Calu3 (cell line): ENCODE results near the gene TSACC. TPM values are rescaled to one million over a fixed set of nuclear protein-coding genes. Genes with fewer than 3 reads are reported as not detected.
"Not testable (repeated sequence)": the region's sequence is repeated elsewhere in the genome, so short reads cannot be mapped to it uniquely, and the experiment has no call there.

Experiments used
- BruUV-seq: library from RNA; stranded (reverse); fragments of 400-500 nt; replicated peaks from 2 replicates; lab custom pipeline; 2021; lab: Mats Ljungman, UMichigan
- CTCF ChIA-PET: fragments of 300-600 bp; sonication (Branson Sonifier 250); formaldehyde crosslinking; loops from one replicate; lab custom pipeline; 2022; ENCODE audit warnings: antibody characterized with exemption; lab: Charles Lee
- DNase-seq: peaks from one replicate; pipeline ENCODE4 v3.0.0; 2022
- H3K27ac Mint-ChIP-seq: one replicate; pipeline ENCODE4 v1.8.0; 2022; ENCODE audit warnings: mixed read lengths; ENCODE audit not compliant: unreplicated experiment
- H3K27me3 Mint-ChIP-seq: one replicate; pipeline ENCODE4 v1.8.0; 2022; ENCODE audit warnings: mixed read lengths; ENCODE audit not compliant: unreplicated experiment
- H3K36me3 Mint-ChIP-seq: one replicate; pipeline ENCODE4 v1.8.0; 2022; ENCODE audit warnings: mild to moderate bottlenecking, moderate library complexity, mixed read lengths; ENCODE audit not compliant: insufficient read depth, unreplicated experiment
- H3K4me1 Mint-ChIP-seq: one replicate; pipeline ENCODE4 v1.8.0; 2022; ENCODE audit warnings: mild to moderate bottlenecking, low read depth, mixed read lengths; ENCODE audit not compliant: unreplicated experiment
- H3K4me3 Mint-ChIP-seq: one replicate; pipeline ENCODE4 v1.8.0; 2022; ENCODE audit warnings: mild to moderate bottlenecking, low read depth, moderate library complexity, mixed read lengths; ENCODE audit not compliant: unreplicated experiment
- H3K9me3 Mint-ChIP-seq: one replicate; pipeline ENCODE4 v1.8.0; 2022; ENCODE audit warnings: low read depth, mixed read lengths; ENCODE audit not compliant: unreplicated experiment
- CTCF ChIP-seq: fragments of 200-600 bp; IDR thresholded peaks from one replicate; pipeline ENCODE4 v1.8.0; 2022; ENCODE audit warnings: antibody characterized with exemption; ENCODE audit not compliant: unreplicated experiment
- intact Hi-C: fragments of 100-400 bp; cut with micrococcal nuclease; formaldehyde crosslinking; loops from one replicate; pipeline ENCODE4 v1.10.0; 2022; ENCODE audit not compliant: unreplicated experiment
- total RNA-seq: library from RNA; stranded (reverse); gene quantifications from 2 replicates; pipeline ENCODE4 v1.2.3, GENCODE V29; 2022

Gene TSACC
- total RNA-seq, 1 experiment from 2014 or later = 1.4 TPM

- Mint-ChIP-seq H3K27me3 (peaks cover 40% of the 10 kb centered on the region), H3K4me3 (no peak overlapping the region), H3K27ac (no peak overlapping the region), H3K4me1 (peaks cover 7% of the 10 kb centered on the region), H3K36me3 (peaks cover 9% of the 10 kb centered on the region), H3K9me3 (no peaks in the 10 kb centered on the region)
- CTCF ChIA-PET = no interaction called here
- no peak for TF ChIP-seq CTCF
- intact Hi-C loops = no loop called here
- no TSS peak for BruUV-seq
- DNase-seq = no peak
Measured at GRCh38 chr1:156367383-156368156, 29.2 kb downstream of the TSACC start.

- no peak for TF ChIP-seq CTCF
- Mint-ChIP-seq H3K4me3 (no peak overlapping the region), H3K9me3 (no peaks in the 10 kb centered on the region), H3K4me1 (peaks cover 7% of the 10 kb centered on the region), H3K27me3 (peaks cover 46% of the 10 kb centered on the region), H3K36me3 (peaks cover 9% of the 10 kb centered on the region), H3K27ac (no peak overlapping the region)
- no TSS peak for BruUV-seq
- DNase-seq = no peak
- intact Hi-C loops = no loop called here
- CTCF ChIA-PET = no interaction called here
Measured at GRCh38 chr1:156368157-156368658, 29.9 kb downstream of the TSACC start.

- H3K36me3 Mint-ChIP-seq = peaks cover 9% of the 10 kb centered on the region
- H3K27ac Mint-ChIP-seq = no peak within 1 kb of the TSS
- intact Hi-C loops = no loop called here
- peaks cover 52% of the 10 kb centered on the region for H3K27me3 Mint-ChIP-seq
- H3K4me3 Mint-ChIP-seq = peak within 1 kb of the TSS; percentile 84
- H3K9me3 Mint-ChIP-seq = no peaks in the 10 kb centered on the region
- no TSS peak for BruUV-seq
- peaks cover 7% of the 10 kb centered on the region for H3K4me1 Mint-ChIP-seq
- CTCF ChIA-PET = interaction anchor here (0.6 to 1.1 kb wide), 2 partner anchors 16 to 218 kb away, joined by 4 to 7 read pairs; no protein-coding TSS in a partner anchor
- peak; percentile 85 for DNase-seq
- TF ChIP-seq CTCF = no peak
Measured at GRCh38 chr1:156368889-156369684, 30.8 kb downstream of the TSACC start, which contains the start of gene RHBG. Gene RHBG, plus strand, starts transcription at chr1:156369211. Its CDS starts 39 bp downstream, at chr1:156369250.

- Mint-ChIP-seq H3K27me3 (peaks cover 52% of the 10 kb centered on the region), H3K4me3 (peak overlapping the region; percentile 84)
- H3K4me1 Mint-ChIP-seq, H3K36me3 Mint-ChIP-seq, DNase-seq, H3K27ac Mint-ChIP-seq, H3K9me3 Mint-ChIP-seq, BruUV-seq, intact Hi-C loops: not testable (repeated sequence)
- CTCF ChIA-PET = interaction anchor here (0.6 to 1.1 kb wide), 2 partner anchors 16 to 217 kb away, joined by 4 to 7 read pairs; no protein-coding TSS in a partner anchor
Measured at GRCh38 chr1:156369685-156370286, 31.5 kb downstream of the TSACC start.
